ENCODE data around the gene ADM.

ADM gene

GRCh38 chr11:10354389-10354788 lies 49.5 kb downstream of the ADM start:
- no peak for TF ChIP-seq CTCF (IDR thresholded peaks at IDR 0.05; ENCODE audit: extremely low read depth, missing control alignments)
- no peak for DNase-seq (ENCODE audit: low spot score)

- TF ChIP-seq CTCF (IDR thresholded peaks at IDR 0.05; ENCODE audit: extremely low read depth, missing control alignments), result no peak
- DNase-seq (ENCODE audit: low spot score), result no peak
Observed at GRCh38 chr11:10355257-10355661, 50.4 kb downstream of the ADM start.

GRCh38 chr11:10356161-10356560 lies 51.3 kb downstream of the ADM start:
- no peak for TF ChIP-seq CTCF (IDR thresholded peaks at IDR 0.05; ENCODE audit: extremely low read depth, missing control alignments)
- no peak for DNase-seq (ENCODE audit: low spot score)

Data from GM20000 (cell line).